HEK293 (cell line): ENCODE results near the gene GNB3.

Experiments used
- CTCF ChIA-PET: fragments of 350-600 bp; formaldehyde crosslinking; extraction: SDS; loops from one replicate; lab custom pipeline; 2021; ENCODE audit warnings: antibody characterized with exemption; lab: Yijun Ruan, JAX
- POLR2A ChIA-PET: fragments of 300-600 bp; formaldehyde crosslinking; extraction: SDS; loops from one replicate; lab custom pipeline; 2020; ENCODE audit warnings: antibody characterized with exemption, inconsistent platforms; lab: Yijun Ruan, JAX
- H3K27ac ChIP-seq: fragments of 200-500 bp; sonication (Bioruptor generic); 2 replicates; pipeline ENCODE4 v1.5.1; 2014; ENCODE audit warnings: low read depth, low read length, control low read depth, inconsistent platforms; ENCODE audit errors: extremely low read depth
- H3K36me3 ChIP-seq, 2 experiments: fragments of 200-500 bp in 1 of 2; sonication (Bioruptor generic) in 1 of 2; 1 replicate in 1 of 2; 2 replicates in 1 of 2; pipeline ENCODE4 v1.5.1; 2014 to 2017; ENCODE audit warnings: inconsistent platforms in 2 of 2, low read length in 2 of 2; ENCODE audit not compliant: control insufficient read depth in 2 of 2, insufficient read depth in 1 of 2
- H3K4me1 ChIP-seq: fragments of 200-500 bp; sonication (Bioruptor generic); 2 replicates; pipeline ENCODE4 v1.5.1; 2014; ENCODE audit warnings: mild to moderate bottlenecking, low read length, inconsistent platforms; ENCODE audit not compliant: control insufficient read depth, insufficient read depth
- H3K4me3 ChIP-seq: 2 replicates; pipeline ENCODE4 v1.5.1; 2011; ENCODE audit warnings: low read depth, mild to moderate bottlenecking, control low read depth, low read length, moderate library complexity
- H3K9me3 ChIP-seq: fragments of 200-500 bp; sonication (Bioruptor generic); 2 replicates; pipeline ENCODE4 v1.5.1; 2014; ENCODE audit warnings: low read depth, low read length, inconsistent platforms; ENCODE audit not compliant: control insufficient read depth, insufficient read depth
- GLIS2 ChIP-seq: fragments of 450-650 bp; formaldehyde crosslinking; IDR thresholded peaks from 2 replicates; pipeline ENCODE4 v1.5.1; 2016; ENCODE audit warnings: missing biosample characterization, missing genetic modification characterization
- OSR2 ChIP-seq: fragments of 450-650 bp; formaldehyde crosslinking; IDR thresholded peaks from 2 replicates; pipeline ENCODE4 v1.5.1; 2016; ENCODE audit warnings: missing biosample characterization, missing genetic modification characterization
- PRDM6 ChIP-seq: fragments of 450-650 bp; formaldehyde crosslinking; IDR thresholded peaks from 2 replicates; pipeline ENCODE4 v1.5.1; 2017; ENCODE audit warnings: missing biosample characterization, missing genetic modification characterization
- SALL2 ChIP-seq: fragments of 450-650 bp; formaldehyde crosslinking; IDR thresholded peaks from 2 replicates; pipeline ENCODE4 v1.5.0; 2017; ENCODE audit warnings: missing biosample characterization, mild to moderate bottlenecking, missing genetic modification characterization, borderline replicate concordance
- SCRT1 ChIP-seq: fragments of 450-650 bp; formaldehyde crosslinking; IDR thresholded peaks from 2 replicates; pipeline ENCODE4 v1.5.1; 2016; ENCODE audit warnings: missing biosample characterization, missing genetic modification characterization, borderline replicate concordance
- SCRT2 ChIP-seq: fragments of 450-650 bp; formaldehyde crosslinking; IDR thresholded peaks from 2 replicates; pipeline ENCODE4 v1.5.1; 2016; ENCODE audit warnings: missing biosample characterization, missing genetic modification characterization
- ZBTB11 ChIP-seq: fragments of 450-650 bp; formaldehyde crosslinking; conservative IDR thresholded peaks from 2 replicates; pipeline ENCODE4 v1.5.1; 2016; ENCODE audit warnings: low read depth, missing biosample characterization, missing genetic modification characterization
- ZBTB17 ChIP-seq: fragments of 450-650 bp; formaldehyde crosslinking; IDR thresholded peaks from 2 replicates; pipeline ENCODE4 v1.5.1; 2016; ENCODE audit warnings: missing biosample characterization, missing genetic modification characterization
- ZBTB8A ChIP-seq: fragments of 450-650 bp; formaldehyde crosslinking; IDR thresholded peaks from 2 replicates; pipeline ENCODE4 v1.5.1; 2016; ENCODE audit warnings: missing biosample characterization, missing genetic modification characterization
- ZFHX2 ChIP-seq: fragments of 450-650 bp; formaldehyde crosslinking; conservative IDR thresholded peaks from 2 replicates; pipeline ENCODE4 v1.5.1; 2016; ENCODE audit warnings: missing biosample characterization, missing genetic modification characterization
- ZNF146 ChIP-seq: fragments of 450-650 bp; formaldehyde crosslinking; IDR thresholded peaks from 2 replicates; pipeline ENCODE4 v1.5.1; 2016; ENCODE audit warnings: missing biosample characterization, missing genetic modification characterization
- ZNF202 ChIP-seq: fragments of 450-650 bp; formaldehyde crosslinking; IDR thresholded peaks from 2 replicates; pipeline ENCODE4 v1.5.1; 2016; ENCODE audit warnings: missing biosample characterization, missing genetic modification characterization, borderline replicate concordance
- ZNF335 ChIP-seq: fragments of 450-650 bp; formaldehyde crosslinking; conservative IDR thresholded peaks from 2 replicates; pipeline ENCODE4 v1.5.1; 2016; ENCODE audit warnings: missing biosample characterization, missing genetic modification characterization
- ZNF426 ChIP-seq: fragments of 450-650 bp; formaldehyde crosslinking; IDR thresholded peaks from 2 replicates; pipeline ENCODE4 v1.5.1; 2017; ENCODE audit warnings: missing biosample characterization, missing genetic modification characterization, mild to moderate bottlenecking, inconsistent platforms, moderate library complexity
- ZNF449 ChIP-seq: fragments of 450-650 bp; formaldehyde crosslinking; IDR thresholded peaks from 2 replicates; pipeline ENCODE4 v1.5.1; 2017; ENCODE audit warnings: missing biosample characterization, mild to moderate bottlenecking, missing genetic modification characterization, moderate library complexity
- ZNF530 ChIP-seq: fragments of 450-650 bp; formaldehyde crosslinking; IDR thresholded peaks from 2 replicates; pipeline ENCODE4 v1.5.1; 2016; ENCODE audit warnings: low read depth, missing biosample characterization, missing genetic modification characterization
- ZNF549 ChIP-seq: fragments of 450-650 bp; IDR thresholded peaks from 2 replicates; pipeline ENCODE4 v1.5.1; 2018; ENCODE audit warnings: missing biosample characterization, missing genetic modification characterization, mild to moderate bottlenecking, inconsistent platforms, moderate library complexity
- ZNF624 ChIP-seq: fragments of 450-650 bp; formaldehyde crosslinking; IDR thresholded peaks from 2 replicates; pipeline ENCODE4 v1.5.1; 2017; ENCODE audit warnings: missing biosample characterization, missing genetic modification characterization
- ZNF654 ChIP-seq: fragments of 450-650 bp; formaldehyde crosslinking; IDR thresholded peaks from 2 replicates; pipeline ENCODE4 v1.5.1; 2016; ENCODE audit warnings: low read depth, missing biosample characterization, missing genetic modification characterization
- ZNF660 ChIP-seq: fragments of 450-650 bp; IDR thresholded peaks from 2 replicates; pipeline ENCODE4 v1.5.1; 2018; ENCODE audit warnings: missing biosample characterization, mild to moderate bottlenecking, missing genetic modification characterization
- ZNF785 ChIP-seq: fragments of 450-650 bp; formaldehyde crosslinking; IDR thresholded peaks from 2 replicates; pipeline ENCODE4 v1.5.1; 2016; ENCODE audit warnings: missing biosample characterization, missing genetic modification characterization
- TF ChIP-seq, protein P1 (sequence below): fragments of 450-650 bp; formaldehyde crosslinking; IDR thresholded peaks from 2 replicates; pipeline ENCODE4 v1.5.1; 2017; ENCODE audit warnings: missing biosample characterization, missing genetic modification characterization

The GNB3 gene

GRCh38 chr12:6852651-6853354, 12.1 kb downstream of the GNB3 start (continued):
- TF ChIP-seq, protein P1, sequence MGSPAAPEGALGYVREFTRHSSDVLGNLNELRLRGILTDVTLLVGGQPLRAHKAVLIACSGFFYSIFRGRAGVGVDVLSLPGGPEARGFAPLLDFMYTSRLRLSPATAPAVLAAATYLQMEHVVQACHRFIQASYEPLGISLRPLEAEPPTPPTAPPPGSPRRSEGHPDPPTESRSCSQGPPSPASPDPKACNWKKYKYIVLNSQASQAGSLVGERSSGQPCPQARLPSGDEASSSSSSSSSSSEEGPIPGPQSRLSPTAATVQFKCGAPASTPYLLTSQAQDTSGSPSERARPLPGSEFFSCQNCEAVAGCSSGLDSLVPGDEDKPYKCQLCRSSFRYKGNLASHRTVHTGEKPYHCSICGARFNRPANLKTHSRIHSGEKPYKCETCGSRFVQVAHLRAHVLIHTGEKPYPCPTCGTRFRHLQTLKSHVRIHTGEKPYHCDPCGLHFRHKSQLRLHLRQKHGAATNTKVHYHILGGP = peak; percentile 59; the same call in 1 of the 2 replicates
- TF ChIP-seq ZBTB17 (tag by site-specific recombination) (peak; percentile 56), ZNF660 (0 out of 2 replicates have a peak, but pooled peaks have one; percentile 16)

- no peak overlapping the region for H3K4me3 ChIP-seq
- peaks cover 11% of the 10 kb centered on the region for H3K4me1 ChIP-seq
- no peak for TF ChIP-seq PRDM6 (tag by site-specific recombination)
- no peak for TF ChIP-seq ZNF549 (tag by site-specific recombination)
- no peak for TF ChIP-seq SCRT2 (tag by site-specific recombination)
- TF ChIP-seq ZNF624 = no peak
- no peak for TF ChIP-seq ZNF426 (tag by site-specific recombination)
- TF ChIP-seq ZFHX2 (tag by site-specific recombination) = no peak
- TF ChIP-seq ZBTB11 (tag by site-specific recombination) = no peak
- no peak for TF ChIP-seq SALL2
- no peak for TF ChIP-seq ZNF146
- TF ChIP-seq SCRT1 = no peak
- TF ChIP-seq, all 188 proteins: peak for 0
- no peak overlapping the region for H3K27ac ChIP-seq
- H3K36me3 ChIP-seq = peaks cover 23 to 66% of the 10 kb centered on the region in 2 experiments
- POLR2A ChIA-PET = interaction anchor here (2.9 to 7.1 kb wide), 4 partner anchors 12 to 24 kb away, joined by 55 to 183 read pairs (median 75); partner anchors contain the start of genes GNB3, P3H3, SPSB2 and TPI1
- CTCF ChIA-PET = interaction anchor here (0.6 to 8.4 kb wide), 7 partner anchors 11 to 382 kb away, joined by 3 to 71 read pairs (median 5); partner anchors contain the start of gene SPSB2
- H3K9me3 ChIP-seq = no peaks in the 10 kb centered on the region
Observed at GRCh38 chr12:6853626-6854025, 12.9 kb downstream of the GNB3 start.

- peaks cover 23 to 66% of the 10 kb centered on the region in 2 experiments for H3K36me3 ChIP-seq
- no peak overlapping the region for H3K4me3 ChIP-seq
- peaks cover 11% of the 10 kb centered on the region for H3K4me1 ChIP-seq
- no peaks in the 10 kb centered on the region for H3K9me3 ChIP-seq
- no peak overlapping the region for H3K27ac ChIP-seq
- CTCF ChIA-PET = interaction anchor here (0.6 to 8.4 kb wide), 5 partner anchors 17 to 383 kb away, joined by 3 to 71 read pairs (median 5); partner anchors contain the start of genes MLF2 and SPSB2
- TF ChIP-seq ZNF335 (tag by site-specific recombination) = no peak
- no peak for TF ChIP-seq OSR2 (tag by site-specific recombination)
- TF ChIP-seq ZNF785 (tag by site-specific recombination) = no peak
- no peak for TF ChIP-seq ZNF202 (tag by site-specific recombination)
- TF ChIP-seq GLIS2 = no peak
- TF ChIP-seq ZNF530 (tag by site-specific recombination) = no peak
- TF ChIP-seq ZBTB8A (tag by site-specific recombination) = no peak
- no peak for TF ChIP-seq ZNF549 (tag by site-specific recombination)
- TF ChIP-seq ZNF654 (tag by site-specific recombination) = no peak
- no peak for TF ChIP-seq ZNF449
- TF ChIP-seq, all 188 proteins: peak for 0
- POLR2A ChIA-PET = interaction anchor here (3.5 to 7.1 kb wide), 3 partner anchors 12 to 18 kb away, joined by 62 to 183 read pairs (median 88); partner anchors contain the start of genes GNB3, SPSB2 and TPI1
Observed at GRCh38 chr12:6854036-6854435, 13.3 kb downstream of the GNB3 start.
